ENCODE data around the gene VGLL4. TPM values are rescaled to one million over a fixed set of nuclear protein-coding genes. Genes with fewer than 3 reads are reported as not detected.

VGLL4 gene
- total RNA-seq, 1 experiment from 2014 or later: 31.7 TPM

DNA sequence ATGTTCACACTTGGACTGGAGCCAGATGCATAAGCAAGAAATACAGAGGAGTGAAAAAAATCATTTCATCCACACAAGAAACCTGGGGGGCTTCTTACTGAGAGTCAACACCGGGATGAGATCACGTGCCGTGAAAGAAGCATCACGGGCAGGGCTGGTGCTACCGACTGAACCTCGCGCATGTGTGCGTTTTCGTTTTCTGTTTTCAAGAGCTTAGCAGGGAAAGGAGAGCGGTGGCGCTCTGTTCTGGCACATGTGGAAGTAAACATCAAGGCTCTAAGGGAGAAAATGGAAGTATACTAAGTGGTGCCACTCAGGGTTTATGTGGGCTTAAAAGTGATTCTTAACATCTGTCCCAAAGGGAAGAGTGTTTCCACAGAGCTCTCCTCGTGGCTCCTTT lies 55.9 kb downstream of the VGLL4 start:
- H3K4me3 Mint-ChIP-seq (ENCODE audit: unreplicated experiment): no peak overlapping the region
- peaks cover 60% of the 10 kb centered on the region for H3K4me1 Mint-ChIP-seq (ENCODE audit: insufficient read depth, unreplicated experiment)
- no peak overlapping the region for H3K27ac Mint-ChIP-seq (ENCODE audit: low read depth, unreplicated experiment)
- DNase-seq (ENCODE audit: unreplicated experiment): no peak
- no peaks in the 10 kb centered on the region for H3K9me3 Mint-ChIP-seq (ENCODE audit: unreplicated experiment)
- peaks cover 24% of the 10 kb centered on the region for H3K36me3 Mint-ChIP-seq (ENCODE audit: insufficient read depth, unreplicated experiment)
- no peaks in the 10 kb centered on the region for H3K27me3 Mint-ChIP-seq (ENCODE audit: insufficient read depth, unreplicated experiment)
- TF ChIP-seq, protein P1, sequence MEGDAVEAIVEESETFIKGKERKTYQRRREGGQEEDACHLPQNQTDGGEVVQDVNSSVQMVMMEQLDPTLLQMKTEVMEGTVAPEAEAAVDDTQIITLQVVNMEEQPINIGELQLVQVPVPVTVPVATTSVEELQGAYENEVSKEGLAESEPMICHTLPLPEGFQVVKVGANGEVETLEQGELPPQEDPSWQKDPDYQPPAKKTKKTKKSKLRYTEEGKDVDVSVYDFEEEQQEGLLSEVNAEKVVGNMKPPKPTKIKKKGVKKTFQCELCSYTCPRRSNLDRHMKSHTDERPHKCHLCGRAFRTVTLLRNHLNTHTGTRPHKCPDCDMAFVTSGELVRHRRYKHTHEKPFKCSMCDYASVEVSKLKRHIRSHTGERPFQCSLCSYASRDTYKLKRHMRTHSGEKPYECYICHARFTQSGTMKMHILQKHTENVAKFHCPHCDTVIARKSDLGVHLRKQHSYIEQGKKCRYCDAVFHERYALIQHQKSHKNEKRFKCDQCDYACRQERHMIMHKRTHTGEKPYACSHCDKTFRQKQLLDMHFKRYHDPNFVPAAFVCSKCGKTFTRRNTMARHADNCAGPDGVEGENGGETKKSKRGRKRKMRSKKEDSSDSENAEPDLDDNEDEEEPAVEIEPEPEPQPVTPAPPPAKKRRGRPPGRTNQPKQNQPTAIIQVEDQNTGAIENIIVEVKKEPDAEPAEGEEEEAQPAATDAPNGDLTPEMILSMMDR (IDR thresholded peaks at IDR 0.05; ENCODE audit: unreplicated experiment): no peak
- CTCF ChIA-PET: interaction anchor here (0.6 to 1.4 kb wide), 4 partner anchors 64 to 458 kb away, joined by 3 to 5 read pairs (median 3); no protein-coding TSS in a partner anchor
- BruUV-seq (replicated peaks): no TSS peak
- POLR2A ChIA-PET: interaction anchor here (2.5 kb wide), 1 partner anchor 12 kb away, joined by 7 read pairs; no protein-coding TSS in a partner anchor
- intact Hi-C loops (cut with micrococcal nuclease): loop anchor here (10.0 kb wide), 1 partner anchor 217 kb away; no protein-coding TSS in a partner anchor

- BruUV-seq (replicated peaks): no TSS peak
- Mint-ChIP-seq H3K27me3 (ENCODE audit: insufficient read depth, unreplicated experiment) (no peaks in the 10 kb centered on the region), H3K4me1 (ENCODE audit: insufficient read depth, unreplicated experiment) (peaks cover 57% of the 10 kb centered on the region), H3K4me3 (ENCODE audit: unreplicated experiment) (no peak overlapping the region), H3K27ac (ENCODE audit: low read depth, unreplicated experiment) (no peak overlapping the region), H3K36me3 (ENCODE audit: insufficient read depth, unreplicated experiment) (peaks cover 35% of the 10 kb centered on the region), H3K9me3 (ENCODE audit: unreplicated experiment) (peaks cover 6% of the 10 kb centered on the region)
- ChIA-PET CTCF (interaction anchor here (0.6 kb wide), 1 partner anchor 14 kb away, joined by 3 read pairs; no protein-coding TSS in a partner anchor), POLR2A (interaction anchor here (0.7 to 3.8 kb wide), 4 partner anchors 16 to 262 kb away, joined by 3 to 19 read pairs (median 10); partner anchors contain the start of gene TAMM41)
- intact Hi-C loops (cut with micrococcal nuclease): loop anchor here (10.0 kb wide), 1 partner anchor 220 kb away; no protein-coding TSS in a partner anchor
- TF ChIP-seq, protein P1 (IDR thresholded peaks at IDR 0.05; ENCODE audit: unreplicated experiment): no peak
- no peak for DNase-seq (ENCODE audit: unreplicated experiment)
These were observed 59.1 kb downstream of the VGLL4 start for GRCh38 chr3:11584570-11584969.

GRCh38 chr3:11583638-11584046 lies 60.1 kb downstream of the VGLL4 start:
- CTCF ChIA-PET: interaction anchor here (0.6 to 1.0 kb wide), 2 partner anchors 15 to 248 kb away, joined by 3 to 4 read pairs; no protein-coding TSS in a partner anchor
- H3K27ac Mint-ChIP-seq (ENCODE audit: low read depth, unreplicated experiment): peak overlapping the region; percentile 82
- intact Hi-C loops (cut with micrococcal nuclease): loop anchor here (2.0 to 10.0 kb wide), 2 partner anchors 15 to 221 kb away; no protein-coding TSS in a partner anchor
- no peaks in the 10 kb centered on the region for H3K27me3 Mint-ChIP-seq (ENCODE audit: insufficient read depth, unreplicated experiment)
- POLR2A ChIA-PET: interaction anchor here (0.7 to 3.8 kb wide), 7 partner anchors 13 to 262 kb away, joined by 3 to 19 read pairs (median 3); partner anchors contain the start of gene VGLL4
- peak overlapping the region; percentile 47 for H3K4me3 Mint-ChIP-seq (ENCODE audit: unreplicated experiment)
- peaks cover 6% of the 10 kb centered on the region for H3K9me3 Mint-ChIP-seq (ENCODE audit: unreplicated experiment)
- TF ChIP-seq, protein P1 (IDR thresholded peaks at IDR 0.05; ENCODE audit: unreplicated experiment): no peak
- no TSS peak for BruUV-seq (replicated peaks)
- peaks cover 50% of the 10 kb centered on the region for H3K4me1 Mint-ChIP-seq (ENCODE audit: insufficient read depth, unreplicated experiment)
- peak; percentile 45 for DNase-seq (ENCODE audit: unreplicated experiment)
- H3K36me3 Mint-ChIP-seq (ENCODE audit: insufficient read depth, unreplicated experiment): peaks cover 37% of the 10 kb centered on the region

DNA sequence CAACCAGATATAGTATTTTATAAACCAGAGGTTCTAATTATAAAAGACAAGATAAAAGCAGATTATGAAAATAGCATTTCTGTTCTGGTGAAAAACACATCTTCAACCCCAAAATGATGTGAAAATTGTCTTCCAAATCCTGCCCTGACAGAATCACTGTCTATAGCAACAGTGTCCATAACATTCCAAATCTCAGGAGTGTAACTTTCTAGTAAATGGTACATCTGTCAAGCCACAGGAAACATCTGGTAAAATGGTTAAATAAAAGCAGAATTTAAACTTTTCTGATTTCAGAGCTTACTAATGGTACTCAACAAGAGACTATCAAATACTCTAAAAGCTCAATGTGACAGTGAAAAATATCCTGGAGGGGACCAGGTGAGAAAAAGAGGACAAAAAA lies 60.5 kb downstream of the VGLL4 start:
- no peak for DNase-seq (ENCODE audit: unreplicated experiment)
- Mint-ChIP-seq H3K27ac (ENCODE audit: low read depth, unreplicated experiment) (peak overlapping the region; percentile 82), H3K9me3 (ENCODE audit: unreplicated experiment) (peaks cover 6% of the 10 kb centered on the region), H3K4me1 (ENCODE audit: insufficient read depth, unreplicated experiment) (peaks cover 46% of the 10 kb centered on the region), H3K36me3 (ENCODE audit: insufficient read depth, unreplicated experiment) (peaks cover 37% of the 10 kb centered on the region), H3K4me3 (ENCODE audit: unreplicated experiment) (peak overlapping the region; percentile 71), H3K27me3 (ENCODE audit: insufficient read depth, unreplicated experiment) (no peaks in the 10 kb centered on the region)
- TF ChIP-seq, protein P1 (IDR thresholded peaks at IDR 0.05; ENCODE audit: unreplicated experiment): no peak
- ChIA-PET CTCF (interaction anchor here (0.6 to 1.2 kb wide), 3 partner anchors 8 to 249 kb away, joined by 3 to 4 read pairs (median 3); no protein-coding TSS in a partner anchor), POLR2A (interaction anchor here (0.6 to 3.8 kb wide), 7 partner anchors 13 to 145 kb away, joined by 3 to 19 read pairs (median 4); partner anchors contain the start of gene VGLL4)
- no TSS peak for BruUV-seq (replicated peaks)
- intact Hi-C loops (cut with micrococcal nuclease): loop anchor here (2.0 to 10.0 kb wide), 2 partner anchors 14 to 222 kb away; no protein-coding TSS in a partner anchor
